PFSK-1 (cell line): Measurements from ENCODE around the gene HSBP1L1.

Experiments used
- FOXP2 ChIP-seq: optimal IDR thresholded peaks from 2 replicates; pipeline ENCODE3; 2011; ENCODE audit warnings: borderline replicate concordance, control low read depth, inconsistent platforms; ENCODE audit not compliant: insufficient read depth; ENCODE audit errors: extremely low read length, extremely low read depth
- POLR2AphosphoS5 ChIP-seq: IDR thresholded peaks from 2 replicates; pipeline ENCODE4 v1.6.1; 2012; ENCODE audit warnings: low read depth, mild to moderate bottlenecking, control low read depth, low read length, moderate library complexity
- REST ChIP-seq, 2 experiments: IDR thresholded peaks; 2 replicates each; pipeline versions ENCODE4 v1.6.1 to v1.8.0; 2011 to 2012; ENCODE audit warnings: low read depth in 2 of 2, low read length in 2 of 2, control low read depth in 1 of 2, inconsistent platforms in 1 of 2, mild to moderate bottlenecking in 1 of 2, moderate library complexity in 1 of 2; ENCODE audit not compliant: insufficient read depth in 1 of 2
- SIN3A ChIP-seq: IDR thresholded peaks from 2 replicates; pipeline ENCODE4 v1.6.1; 2012; ENCODE audit warnings: mild to moderate bottlenecking, low read length, moderate library complexity, borderline replicate concordance; ENCODE audit not compliant: insufficient read depth
- TAF1 ChIP-seq: IDR thresholded peaks from 2 replicates; pipeline ENCODE4 v1.6.1; 2012; ENCODE audit warnings: low read length, control low read depth, borderline replicate concordance; ENCODE audit not compliant: insufficient read depth

HSBP1L1 gene

GRCh38 chr18:79940126-79940813 is 24.2 kb upstream of the HSBP1L1 start:
- TF ChIP-seq REST (IDR thresholded peaks at IDR 0.05; ENCODE audit: insufficient read depth in 1 of 2, low read depth in 2 of 2, low read length in 2 of 2) (no peak), FOXP2 (no peak), TAF1 (no peak), SIN3A (no peak), POLR2AphosphoS5 (no peak)

DNA sequence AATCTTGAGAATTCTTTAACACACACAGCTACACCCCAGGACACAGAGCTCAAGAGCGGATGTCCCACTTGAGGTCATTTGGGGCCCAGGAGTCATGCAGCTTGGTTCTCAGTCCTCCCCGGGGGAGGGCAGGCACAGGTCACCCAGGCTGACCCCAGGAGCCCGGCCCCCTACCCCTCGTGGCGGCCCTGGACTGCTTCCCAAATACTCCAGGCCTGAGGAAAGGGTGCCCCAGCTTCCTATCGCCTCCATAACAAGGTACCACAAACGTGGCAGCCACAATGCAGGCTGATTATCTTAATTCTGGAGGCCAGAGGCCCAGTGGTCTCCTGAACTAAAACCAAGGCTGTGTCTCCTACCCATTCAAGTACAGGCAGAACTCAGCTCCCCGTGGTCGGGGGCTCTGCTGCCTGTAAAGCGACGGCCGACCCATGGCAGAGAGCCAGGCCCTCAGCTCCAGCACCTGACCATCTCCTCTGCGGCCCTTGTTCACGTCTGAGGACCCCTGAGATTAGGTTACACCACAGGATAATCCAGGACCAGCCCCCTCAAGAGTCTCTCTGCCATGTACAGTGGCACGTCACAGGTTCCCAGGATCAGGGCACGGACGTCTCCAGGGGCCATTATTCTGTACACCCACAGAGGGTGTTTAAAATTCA is 23.5 kb upstream of the HSBP1L1 start:
- no peak for TF ChIP-seq REST (IDR thresholded peaks at IDR 0.05; ENCODE audit: insufficient read depth in 1 of 2, low read depth in 2 of 2, low read length in 2 of 2)
- TF ChIP-seq TAF1: no peak
- no peak for TF ChIP-seq POLR2AphosphoS5
- TF ChIP-seq SIN3A: no peak
- no peak for TF ChIP-seq FOXP2

DNA sequence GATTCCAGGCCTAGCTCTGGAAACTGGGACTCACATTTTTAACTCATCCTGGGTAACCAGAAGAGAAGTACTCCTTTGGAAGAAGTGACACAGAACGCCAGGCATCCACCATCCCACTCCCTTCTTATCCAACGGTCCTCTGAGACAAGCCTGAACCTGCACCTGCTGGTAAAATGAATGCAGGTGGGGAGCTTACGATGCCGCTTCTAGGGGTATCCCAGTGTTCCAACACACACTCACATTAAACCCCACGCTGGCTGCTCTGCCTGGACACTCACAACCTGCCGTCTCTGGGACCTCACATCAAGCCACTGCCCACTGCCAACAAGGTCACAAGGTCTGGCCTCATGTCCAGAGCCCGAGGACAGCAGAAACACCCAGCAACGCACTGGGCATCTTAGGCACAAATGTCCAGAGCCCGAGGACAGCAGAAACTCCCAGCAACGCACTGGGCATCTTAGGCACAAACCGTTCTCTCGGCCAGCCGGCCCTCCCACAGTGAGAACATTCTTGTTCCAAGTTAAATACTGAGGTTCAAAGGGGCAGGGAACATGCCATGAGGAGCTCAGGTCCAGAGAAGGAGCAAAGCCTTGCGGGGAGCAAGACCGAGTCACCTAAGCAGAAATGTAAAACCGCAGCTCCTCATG is 22.8 kb upstream of the HSBP1L1 start:
- TF ChIP-seq REST (IDR thresholded peaks at IDR 0.05; ENCODE audit: insufficient read depth in 1 of 2, low read depth in 2 of 2, low read length in 2 of 2) (no peak), FOXP2 (no peak), SIN3A (no peak), POLR2AphosphoS5 (no peak), TAF1 (no peak)

DNA sequence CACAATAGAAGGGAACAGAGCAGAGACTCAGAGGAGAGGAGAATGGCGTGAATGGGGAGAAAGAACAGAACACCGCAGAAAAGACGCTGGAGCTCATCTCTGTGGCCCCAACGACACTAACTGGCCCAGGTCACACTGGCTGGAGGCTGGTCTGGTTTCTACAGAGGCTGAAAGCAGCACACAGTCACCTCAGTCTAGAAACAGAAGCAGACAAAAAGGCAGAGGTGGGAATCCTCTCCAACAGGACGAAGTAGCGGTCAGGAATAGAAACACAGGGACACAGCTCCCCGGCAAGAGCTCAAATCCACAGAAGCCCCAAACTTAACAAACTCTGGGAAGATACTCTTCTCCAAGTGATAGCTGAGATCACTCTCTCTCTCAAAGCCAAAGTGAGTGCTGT is 22.2 kb upstream of the HSBP1L1 start:
- TF ChIP-seq SIN3A (no peak), REST (IDR thresholded peaks at IDR 0.05; ENCODE audit: insufficient read depth in 1 of 2, low read depth in 2 of 2, low read length in 2 of 2) (no peak), POLR2AphosphoS5 (no peak), FOXP2 (no peak), TAF1 (no peak)
